ENCODE measurements around the gene NDUFS5. TPM values are rescaled to one million over a fixed set of nuclear protein-coding genes. Genes with fewer than 3 reads are reported as not detected.

Gene NDUFS5
- total RNA-seq, 1 experiment from 2014 or later: 367 TPM

DNA sequence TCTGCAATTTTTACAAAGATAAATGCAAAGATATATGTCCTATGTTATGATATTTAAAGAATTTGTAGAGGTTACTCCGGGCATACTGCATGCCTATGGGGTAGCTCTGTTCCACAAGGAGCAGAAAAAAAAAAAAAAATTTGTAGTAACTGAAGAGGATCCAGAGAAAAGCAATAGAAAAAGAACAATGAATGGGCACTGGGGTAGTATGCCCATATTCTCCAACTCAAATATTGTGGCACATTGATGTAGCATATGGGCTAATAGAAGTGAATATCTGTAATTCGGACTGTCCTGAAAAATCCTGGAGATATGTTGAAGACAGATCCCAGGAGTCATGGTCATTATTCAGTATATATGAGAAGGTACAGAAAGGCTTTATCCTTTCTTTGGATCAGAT is 36.2 kb upstream of the NDUFS5 start:
- H4K5ac ChIP-seq (ENCODE audit: insufficient read length, low read depth, low read length): no peak overlapping the region
- no peak overlapping the region for H3K18ac ChIP-seq (ENCODE audit: insufficient read length, low read depth, low read length)
- Mint-ChIP-seq H3K27ac (peak overlapping the region; percentile 81 to 99 (median 99); a peak in 6 of 7 replicates), H3K27me3 (ENCODE audit: low read depth) (no peaks in the 10 kb centered on the region), H3K9me3 (no peaks in the 10 kb centered on the region), H3K4me3 (peak overlapping the region; percentile 84 to 91), H3K4me1 (peaks cover 46 to 53% of the 10 kb centered on the region in 2 experiments), H3K36me3 (ENCODE audit: insufficient read depth in 1 of 3, low read depth in 3 of 3) (peaks cover 20 to 30% (median 27%) of the 10 kb centered on the region in 3 experiments)
- peaks cover 5% of the 10 kb centered on the region; the same call in 1 of the 2 replicates for H3K4me1 ChIP-seq (ENCODE audit: insufficient read depth, low read length)
- H3K27ac ChIP-seq (ENCODE audit: insufficient read length, low read depth, low read length): peak overlapping the region; percentile 84
- no peaks in the 10 kb centered on the region for H3K27me3 ChIP-seq (ENCODE audit: insufficient read depth, low read length)
- DNase-seq: no peak
- no peak overlapping the region for H2BK5ac ChIP-seq (ENCODE audit: insufficient read length, low read length)
- no peak overlapping the region for H4K91ac ChIP-seq (ENCODE audit: insufficient read length, low read depth, low read length)
- no CpG with 5 or more reads among the region's 2 CpGs for WGBS (ENCODE audit: extremely low coverage, insufficient read length, low lambda C conversion rate)
- H3K9ac ChIP-seq (ENCODE audit: extremely low read depth, insufficient read length, low read length): no peak overlapping the region
- TF ChIP-seq, protein P1, sequence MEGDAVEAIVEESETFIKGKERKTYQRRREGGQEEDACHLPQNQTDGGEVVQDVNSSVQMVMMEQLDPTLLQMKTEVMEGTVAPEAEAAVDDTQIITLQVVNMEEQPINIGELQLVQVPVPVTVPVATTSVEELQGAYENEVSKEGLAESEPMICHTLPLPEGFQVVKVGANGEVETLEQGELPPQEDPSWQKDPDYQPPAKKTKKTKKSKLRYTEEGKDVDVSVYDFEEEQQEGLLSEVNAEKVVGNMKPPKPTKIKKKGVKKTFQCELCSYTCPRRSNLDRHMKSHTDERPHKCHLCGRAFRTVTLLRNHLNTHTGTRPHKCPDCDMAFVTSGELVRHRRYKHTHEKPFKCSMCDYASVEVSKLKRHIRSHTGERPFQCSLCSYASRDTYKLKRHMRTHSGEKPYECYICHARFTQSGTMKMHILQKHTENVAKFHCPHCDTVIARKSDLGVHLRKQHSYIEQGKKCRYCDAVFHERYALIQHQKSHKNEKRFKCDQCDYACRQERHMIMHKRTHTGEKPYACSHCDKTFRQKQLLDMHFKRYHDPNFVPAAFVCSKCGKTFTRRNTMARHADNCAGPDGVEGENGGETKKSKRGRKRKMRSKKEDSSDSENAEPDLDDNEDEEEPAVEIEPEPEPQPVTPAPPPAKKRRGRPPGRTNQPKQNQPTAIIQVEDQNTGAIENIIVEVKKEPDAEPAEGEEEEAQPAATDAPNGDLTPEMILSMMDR (conservative IDR thresholded peaks at IDR 0.05): no peak
- no peaks in the 10 kb centered on the region for H4K20me1 ChIP-seq (ENCODE audit: control insufficient read depth, insufficient read depth, insufficient read length)
- no peak overlapping the region for H3K56ac ChIP-seq (ENCODE audit: insufficient read length, low read depth, low read length)
- no peaks in the 10 kb centered on the region for H3K79me1 ChIP-seq (ENCODE audit: insufficient read depth, low read depth, low read length, poor library complexity, severe bottlenecking)
- H3K79me2 ChIP-seq (ENCODE audit: insufficient read depth, low read length): peaks cover 34% of the 10 kb centered on the region
- H2BK20ac ChIP-seq (ENCODE audit: low read depth, low read length, poor library complexity, severe bottlenecking): no peak overlapping the region
- H2BK12ac ChIP-seq (ENCODE audit: insufficient read length, low read depth, low read length): no peak overlapping the region
- H3K4me2 ChIP-seq (ENCODE audit: insufficient read depth, insufficient read length, low read length): peak overlapping the region; percentile 69
- no peak overlapping the region for H3K14ac ChIP-seq (ENCODE audit: insufficient read depth, low read length)
- H3K9me3 ChIP-seq (ENCODE audit: control insufficient read depth, low read depth, low read length): no peaks in the 10 kb centered on the region
- H3K4ac ChIP-seq (ENCODE audit: low read depth, low read length): no peak overlapping the region
- no peak overlapping the region for H2AK5ac ChIP-seq (ENCODE audit: insufficient read length, low read length)
- peak overlapping the region; percentile 80 for H2BK120ac ChIP-seq (ENCODE audit: low read depth, low read length, poor library complexity, severe bottlenecking)
- H3K23me2 ChIP-seq (ENCODE audit: insufficient read length, low read depth, low read length, poor library complexity, severe bottlenecking): peaks cover 13% of the 10 kb centered on the region
- H2BK15ac ChIP-seq (ENCODE audit: low read depth, low read length): no peak overlapping the region
- no peak overlapping the region for H2AFZ ChIP-seq (ENCODE audit: low read length)
- H3K23ac ChIP-seq (ENCODE audit: insufficient read length, low read depth, low read length): no peak overlapping the region
- H4K8ac ChIP-seq (replicated peaks; ENCODE audit: insufficient read length, low read depth, low read length): no peak overlapping the region
- no peak overlapping the region for H3T11ph ChIP-seq (ENCODE audit: low read length)

All from H9 (cell line).